ENCODE data around the gene PLCB1.

Gene PLCB1

DNA sequence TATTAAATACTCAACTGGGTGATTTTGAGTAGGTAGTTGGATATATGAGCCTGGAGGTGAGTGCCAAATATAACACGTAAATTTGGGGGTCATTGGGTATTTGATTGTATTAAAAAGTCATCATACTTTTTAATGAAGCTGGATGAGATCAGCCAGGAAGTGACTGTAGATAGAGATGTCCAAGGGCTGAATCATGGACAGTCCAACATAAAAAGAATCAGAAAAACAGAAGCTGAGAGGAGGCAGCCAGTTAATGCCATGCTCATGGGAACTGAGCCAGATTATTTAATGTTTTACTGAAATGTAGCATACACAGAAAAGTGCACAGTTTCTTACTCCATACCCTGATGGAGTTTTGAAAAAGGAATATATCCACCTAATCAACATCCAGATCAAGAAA is 501.3 kb downstream of the PLCB1 start:
- Histone ChIP-seq H3K36me3 (ENCODE audit: insufficient read depth, low read length) (no peaks in the 10 kb centered on the region; the same call in 1 of the 2 replicates), H3K4me1 (ENCODE audit: insufficient read depth, low read length, poor library complexity, severe bottlenecking) (no peaks in the 10 kb centered on the region), H2AFZ (ENCODE audit: low read length) (no peak overlapping the region), H3K4me3 (ENCODE audit: low read length, poor library complexity, severe bottlenecking) (no peak overlapping the region), H3K79me2 (ENCODE audit: insufficient read depth, low read length) (no peaks in the 10 kb centered on the region), H3F3A (ENCODE audit: low read depth) (no peaks in the 10 kb centered on the region), H3K9me2 (replicated peaks; ENCODE audit: low read depth, low read length) (no peaks in the 10 kb centered on the region), H4K20me1 (ENCODE audit: insufficient read depth, low read length, poor library complexity, severe bottlenecking) (no peaks in the 10 kb centered on the region), H3K9ac (ENCODE audit: low read depth, low read length, poor library complexity, severe bottlenecking) (no peak overlapping the region), H3K4me2 (ENCODE audit: low read depth, low read length, poor library complexity, severe bottlenecking) (no peak overlapping the region), H3K27me3 (ENCODE audit: insufficient read depth, low read length, poor library complexity, severe bottlenecking) (no peaks in the 10 kb centered on the region), H3K9me3 (ENCODE audit: insufficient read depth, low read depth, low read length) (no peaks in the 10 kb centered on the region)
- TF ChIP-seq, protein P1, sequence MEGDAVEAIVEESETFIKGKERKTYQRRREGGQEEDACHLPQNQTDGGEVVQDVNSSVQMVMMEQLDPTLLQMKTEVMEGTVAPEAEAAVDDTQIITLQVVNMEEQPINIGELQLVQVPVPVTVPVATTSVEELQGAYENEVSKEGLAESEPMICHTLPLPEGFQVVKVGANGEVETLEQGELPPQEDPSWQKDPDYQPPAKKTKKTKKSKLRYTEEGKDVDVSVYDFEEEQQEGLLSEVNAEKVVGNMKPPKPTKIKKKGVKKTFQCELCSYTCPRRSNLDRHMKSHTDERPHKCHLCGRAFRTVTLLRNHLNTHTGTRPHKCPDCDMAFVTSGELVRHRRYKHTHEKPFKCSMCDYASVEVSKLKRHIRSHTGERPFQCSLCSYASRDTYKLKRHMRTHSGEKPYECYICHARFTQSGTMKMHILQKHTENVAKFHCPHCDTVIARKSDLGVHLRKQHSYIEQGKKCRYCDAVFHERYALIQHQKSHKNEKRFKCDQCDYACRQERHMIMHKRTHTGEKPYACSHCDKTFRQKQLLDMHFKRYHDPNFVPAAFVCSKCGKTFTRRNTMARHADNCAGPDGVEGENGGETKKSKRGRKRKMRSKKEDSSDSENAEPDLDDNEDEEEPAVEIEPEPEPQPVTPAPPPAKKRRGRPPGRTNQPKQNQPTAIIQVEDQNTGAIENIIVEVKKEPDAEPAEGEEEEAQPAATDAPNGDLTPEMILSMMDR (conservative IDR thresholded peaks at IDR 0.05; ENCODE audit: low read length), result no peak
- no peak for TF ChIP-seq EZH2phosphoT487 (IDR thresholded peaks at IDR 0.05; ENCODE audit: borderline replicate concordance)

DNA sequence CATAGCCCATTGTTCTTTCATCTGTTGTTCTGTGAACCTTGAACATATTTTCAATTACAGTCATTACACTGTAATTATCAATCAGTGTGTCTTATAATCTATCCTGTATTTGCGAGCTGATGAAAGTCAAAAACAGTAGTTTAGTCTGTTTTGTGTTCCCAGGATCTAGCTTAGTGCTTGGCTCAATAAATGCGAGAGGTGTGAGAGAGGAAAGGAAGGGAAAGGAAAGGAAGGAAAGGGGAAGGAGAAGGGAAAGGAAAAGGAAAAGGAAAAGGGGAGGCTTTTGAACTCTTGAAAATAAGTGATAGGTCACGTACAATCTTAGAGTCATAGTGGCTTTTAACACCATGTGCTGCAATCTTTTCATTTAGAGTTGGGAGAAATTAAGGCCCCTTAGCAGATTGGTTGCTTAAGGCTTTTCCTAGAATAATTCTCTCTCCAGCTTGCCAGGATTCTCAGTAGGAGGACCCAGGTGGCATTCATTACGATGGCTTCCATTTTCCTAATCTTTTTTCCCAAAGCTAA is 503.0 kb downstream of the PLCB1 start:
- H3K79me2 ChIP-seq (ENCODE audit: insufficient read depth, low read length), result no peaks in the 10 kb centered on the region
- no peak overlapping the region for H3K9ac ChIP-seq (ENCODE audit: low read depth, low read length, poor library complexity, severe bottlenecking)
- H4K20me1 ChIP-seq (ENCODE audit: insufficient read depth, low read length, poor library complexity, severe bottlenecking), result no peaks in the 10 kb centered on the region
- H3K4me2 ChIP-seq (ENCODE audit: low read depth, low read length, poor library complexity, severe bottlenecking), result no peak overlapping the region
- no peak overlapping the region for H3K4me3 ChIP-seq (ENCODE audit: low read length, poor library complexity, severe bottlenecking)
- no peaks in the 10 kb centered on the region for H3K36me3 ChIP-seq (ENCODE audit: insufficient read depth, low read length)
- H3K9me3 ChIP-seq (ENCODE audit: insufficient read depth, low read depth, low read length), result no peaks in the 10 kb centered on the region
- TF ChIP-seq, protein P1 (conservative IDR thresholded peaks at IDR 0.05; ENCODE audit: low read length), result no peak
- no peak for TF ChIP-seq EZH2phosphoT487 (IDR thresholded peaks at IDR 0.05; ENCODE audit: borderline replicate concordance)
- H2AFZ ChIP-seq (ENCODE audit: low read length), result no peak overlapping the region
- H3K27me3 ChIP-seq (ENCODE audit: insufficient read depth, low read length, poor library complexity, severe bottlenecking), result no peaks in the 10 kb centered on the region
- no peaks in the 10 kb centered on the region for H3F3A ChIP-seq (ENCODE audit: low read depth)
- no peaks in the 10 kb centered on the region for H3K9me2 ChIP-seq (replicated peaks; ENCODE audit: low read depth, low read length)
- H3K4me1 ChIP-seq (ENCODE audit: insufficient read depth, low read length, poor library complexity, severe bottlenecking), result no peaks in the 10 kb centered on the region

DNA sequence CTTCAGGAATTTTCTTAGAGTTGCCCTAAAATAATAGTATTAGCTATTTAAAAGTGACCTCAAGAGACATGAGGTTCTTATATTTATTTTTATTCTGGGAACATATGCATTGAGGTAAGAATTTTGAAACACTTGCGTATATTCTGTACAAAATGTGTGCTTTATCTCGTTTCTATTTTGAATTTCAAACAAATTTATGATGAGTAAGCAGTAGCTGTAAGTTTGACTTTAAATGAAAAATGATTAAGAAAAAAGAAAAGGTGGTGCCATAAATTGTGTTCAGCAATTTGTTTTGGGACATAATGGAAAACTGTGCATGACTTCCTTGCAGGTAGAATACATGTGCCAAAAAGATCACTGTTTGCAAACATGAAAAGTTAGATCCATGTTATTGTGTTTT is 503.8 kb downstream of the PLCB1 start:
- H3K27me3 ChIP-seq (ENCODE audit: insufficient read depth, low read length, poor library complexity, severe bottlenecking), result no peaks in the 10 kb centered on the region
- H4K20me1 ChIP-seq (ENCODE audit: insufficient read depth, low read length, poor library complexity, severe bottlenecking), result no peaks in the 10 kb centered on the region
- TF ChIP-seq, protein P1 (conservative IDR thresholded peaks at IDR 0.05; ENCODE audit: low read length), result no peak
- TF ChIP-seq EZH2phosphoT487 (IDR thresholded peaks at IDR 0.05; ENCODE audit: borderline replicate concordance), result no peak

More for the DNA sequence above, 503.8 kb downstream of the PLCB1 start:
- Histone ChIP-seq H3K36me3 (ENCODE audit: insufficient read depth, low read length) (no peaks in the 10 kb centered on the region), H2AFZ (ENCODE audit: low read length) (no peak overlapping the region), H3K9me3 (ENCODE audit: insufficient read depth, low read depth, low read length) (no peaks in the 10 kb centered on the region), H3K4me2 (ENCODE audit: low read depth, low read length, poor library complexity, severe bottlenecking) (no peak overlapping the region), H3K79me2 (ENCODE audit: insufficient read depth, low read length) (no peaks in the 10 kb centered on the region), H3F3A (ENCODE audit: low read depth) (no peaks in the 10 kb centered on the region), H3K4me3 (ENCODE audit: low read length, poor library complexity, severe bottlenecking) (no peak overlapping the region), H3K9me2 (replicated peaks; ENCODE audit: low read depth, low read length) (no peaks in the 10 kb centered on the region), H3K4me1 (ENCODE audit: insufficient read depth, low read length, poor library complexity, severe bottlenecking) (no peaks in the 10 kb centered on the region), H3K9ac (ENCODE audit: low read depth, low read length, poor library complexity, severe bottlenecking) (no peak overlapping the region)
